Stimulated activated effector memory CD8-positive, alpha-beta T cell treated with anti-CD3 and anti-CD28 coated beads, Interleukin-12 subunit alpha, Interleukin-12 subunit beta, amount 100 ng/mL, for 72 hours (primary cell): Measurements from ENCODE around the gene SHB.
"Not testable (repeated sequence)": the region's sequence is repeated elsewhere in the genome, so short reads cannot be mapped to it uniquely, and the experiment has no call there.

Source experiments
- ATAC-seq: fragments of 150-1000 bp; cut with Tn5 transposase; 2 replicates; pipeline ENCODE4 v1.10.0; 2021
- DNase-seq, 2 donors: peaks; one replicate each; pipeline ENCODE4 v3.0.0; 2021 to 2022; ENCODE audit warnings: low spot score in 2 of 2
- H3K27ac Mint-ChIP-seq: one replicate; pipeline ENCODE4 v1.8.0; 2022; ENCODE audit warnings: mild to moderate bottlenecking, mixed read lengths
- H3K36me3 Mint-ChIP-seq: one replicate; pipeline ENCODE4 v1.8.0; 2022; ENCODE audit warnings: mild to moderate bottlenecking, mixed read lengths
- H3K4me1 Mint-ChIP-seq: one replicate; pipeline ENCODE4 v1.8.0; 2022; ENCODE audit warnings: mixed read lengths
- H3K4me3 Mint-ChIP-seq: one replicate; pipeline ENCODE4 v1.8.0; 2022; ENCODE audit warnings: mild to moderate bottlenecking, mixed read lengths
- H3K9me3 Mint-ChIP-seq: one replicate; pipeline ENCODE4 v1.8.0; 2022; ENCODE audit warnings: mixed read lengths

Gene SHB

GRCh38 chr9:37902131-37902530 is 166.9 kb downstream of the SHB start:
- H3K4me3 Mint-ChIP-seq: peak overlapping the region; percentile 82
- peaks cover 21% of the 10 kb centered on the region for H3K4me1 Mint-ChIP-seq
- ATAC-seq: no peak
- H3K9me3 Mint-ChIP-seq: no peaks in the 10 kb centered on the region
- H3K27ac Mint-ChIP-seq: no peak overlapping the region
- peaks cover 49% of the 10 kb centered on the region for H3K36me3 Mint-ChIP-seq
- no peak for DNase-seq

DNA sequence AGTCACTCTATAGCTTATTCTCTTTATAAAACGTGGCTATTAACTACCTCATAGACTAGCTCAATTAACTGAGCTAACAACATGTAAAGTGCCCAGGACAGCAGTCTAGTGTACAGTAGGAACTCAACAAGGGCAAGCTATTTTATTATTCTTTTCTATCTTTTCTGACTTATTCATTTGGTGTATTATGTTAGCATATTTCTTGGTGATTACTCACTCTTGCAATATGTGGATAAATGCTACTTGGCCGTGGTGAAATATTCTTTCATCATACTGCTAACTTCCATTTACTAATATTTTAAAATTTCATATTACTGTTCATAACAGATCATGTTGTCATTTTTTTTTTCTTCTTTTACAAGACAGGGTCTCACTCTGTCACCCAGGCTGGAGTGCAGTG is 170.0 kb downstream of the SHB start:
- no peaks in the 10 kb centered on the region for H3K9me3 Mint-ChIP-seq
- no peak overlapping the region for H3K4me3 Mint-ChIP-seq
- peaks cover 72% of the 10 kb centered on the region for H3K36me3 Mint-ChIP-seq
- DNase-seq: no peak
- no peak for ATAC-seq
- H3K27ac Mint-ChIP-seq: no peak overlapping the region
- peaks cover 12% of the 10 kb centered on the region for H3K4me1 Mint-ChIP-seq

DNA sequence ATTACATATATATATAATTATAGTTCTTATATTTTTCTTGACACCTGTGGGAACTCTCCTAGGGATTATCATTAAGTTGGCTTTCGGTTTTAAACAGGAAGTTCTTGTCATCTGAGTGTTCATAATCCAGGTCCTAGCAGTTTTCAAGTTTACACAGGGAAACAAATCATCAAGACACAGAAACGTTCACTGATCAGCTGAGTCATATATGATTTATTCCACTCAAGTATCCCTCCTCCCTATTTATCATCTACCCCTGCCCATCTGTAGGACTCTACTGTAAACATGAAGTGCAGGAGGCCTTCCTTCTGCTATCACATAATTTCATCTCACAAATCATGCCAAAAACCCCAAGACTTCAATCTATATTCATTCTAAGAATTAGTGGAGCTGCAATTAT is 171.4 kb downstream of the SHB start:
- Mint-ChIP-seq H3K4me1 (peaks cover 7% of the 10 kb centered on the region), H3K4me3 (no peak overlapping the region), H3K27ac (no peak overlapping the region), H3K36me3 (peaks cover 84% of the 10 kb centered on the region), H3K9me3 (no peaks in the 10 kb centered on the region)
- ATAC-seq (no peak), DNase-seq (no peak)

DNA sequence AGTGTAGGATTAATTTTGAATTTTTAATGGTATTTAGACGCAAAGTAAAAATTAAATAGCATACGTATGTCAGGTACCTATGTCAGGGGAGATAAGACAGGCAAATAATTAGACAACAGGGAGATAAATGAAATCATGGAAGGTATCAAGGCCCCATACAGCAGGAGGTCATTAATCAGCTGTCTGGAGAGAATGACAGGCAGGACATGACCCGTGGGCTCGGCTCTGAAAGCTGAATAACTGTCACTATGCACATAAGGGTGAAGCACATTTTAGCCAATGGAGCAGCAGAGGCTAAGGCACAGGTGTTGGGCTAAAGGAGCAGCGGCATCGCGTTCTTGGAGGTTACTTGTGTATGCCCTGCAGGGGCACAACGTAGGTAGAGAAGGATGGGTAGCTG is 177.0 kb downstream of the SHB start:
- no peak overlapping the region for H3K27ac Mint-ChIP-seq
- H3K36me3 Mint-ChIP-seq: peaks cover 82% of the 10 kb centered on the region
- no peak overlapping the region for H3K4me3 Mint-ChIP-seq
- H3K4me1 Mint-ChIP-seq: peaks cover 6% of the 10 kb centered on the region
- no peak for DNase-seq
- no peaks in the 10 kb centered on the region for H3K9me3 Mint-ChIP-seq
- no peak for ATAC-seq

GRCh38 chr9:37891042-37891441 is 178.0 kb downstream of the SHB start:
- not testable (repeated sequence) for H3K4me3 Mint-ChIP-seq, H3K9me3 Mint-ChIP-seq, H3K27ac Mint-ChIP-seq, DNase-seq, H3K4me1 Mint-ChIP-seq, ATAC-seq
- H3K36me3 Mint-ChIP-seq: peaks cover 82% of the 10 kb centered on the region

DNA sequence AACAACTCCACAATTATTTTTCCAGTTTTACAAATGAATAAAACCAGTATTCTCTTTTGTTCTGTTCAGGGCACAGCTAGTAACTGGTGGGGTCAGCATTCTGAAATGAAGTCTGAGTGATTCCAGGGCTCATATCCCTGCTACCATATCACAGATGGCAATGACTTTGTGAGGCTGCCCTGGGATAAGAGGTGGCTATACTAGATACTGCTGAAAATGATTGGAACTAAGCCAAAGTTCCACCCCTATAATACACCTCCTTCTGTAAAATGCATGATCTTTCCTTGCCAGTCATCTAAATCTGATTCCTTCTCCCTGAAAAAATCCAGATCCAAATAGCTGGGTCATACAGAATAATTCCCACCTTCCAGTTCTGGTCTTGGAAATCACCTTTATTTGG is 179.5 kb downstream of the SHB start:
- H3K4me1 Mint-ChIP-seq: peaks cover 11% of the 10 kb centered on the region
- H3K27ac Mint-ChIP-seq: no peak overlapping the region
- H3K36me3 Mint-ChIP-seq: peaks cover 75% of the 10 kb centered on the region
- no peak overlapping the region for H3K4me3 Mint-ChIP-seq
- DNase-seq (no peak), ATAC-seq (no peak)
- no peaks in the 10 kb centered on the region for H3K9me3 Mint-ChIP-seq

DNA sequence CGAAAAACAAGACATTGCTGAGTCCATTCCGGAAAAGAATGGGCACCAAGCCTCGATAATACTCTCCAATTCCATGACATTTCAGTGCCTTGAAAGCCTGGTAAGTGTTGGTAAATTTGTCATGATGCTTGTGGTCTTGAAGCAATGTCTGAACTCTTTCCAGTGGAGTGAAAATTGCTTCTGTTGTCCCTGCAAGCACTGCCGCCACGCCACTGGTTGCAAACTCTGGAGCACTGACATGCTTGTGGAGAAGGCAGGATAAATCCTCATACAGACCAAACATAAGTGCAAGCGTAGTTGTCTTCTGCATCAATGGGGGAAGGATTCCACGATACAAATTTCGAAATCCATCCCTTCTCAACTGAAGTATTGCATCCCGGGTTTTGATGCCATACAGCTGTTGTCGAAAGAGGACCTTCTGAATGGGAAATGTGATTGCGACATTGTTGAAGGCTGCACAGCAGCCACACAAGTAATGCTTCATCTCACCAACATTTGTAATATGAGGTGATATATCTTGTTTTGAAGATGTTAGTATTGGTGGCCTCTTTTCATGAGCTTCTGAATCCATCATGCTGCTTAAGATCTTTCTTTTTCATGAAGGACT is 180.9 kb downstream of the SHB start:
- Mint-ChIP-seq H3K36me3 (peaks cover 61% of the 10 kb centered on the region), H3K4me1 (peaks cover 11% of the 10 kb centered on the region)
- not testable (repeated sequence) for H3K27ac Mint-ChIP-seq, H3K4me3 Mint-ChIP-seq, ATAC-seq, H3K9me3 Mint-ChIP-seq
- DNase-seq: peak in 1 of 2 donors; percentile 10

DNA sequence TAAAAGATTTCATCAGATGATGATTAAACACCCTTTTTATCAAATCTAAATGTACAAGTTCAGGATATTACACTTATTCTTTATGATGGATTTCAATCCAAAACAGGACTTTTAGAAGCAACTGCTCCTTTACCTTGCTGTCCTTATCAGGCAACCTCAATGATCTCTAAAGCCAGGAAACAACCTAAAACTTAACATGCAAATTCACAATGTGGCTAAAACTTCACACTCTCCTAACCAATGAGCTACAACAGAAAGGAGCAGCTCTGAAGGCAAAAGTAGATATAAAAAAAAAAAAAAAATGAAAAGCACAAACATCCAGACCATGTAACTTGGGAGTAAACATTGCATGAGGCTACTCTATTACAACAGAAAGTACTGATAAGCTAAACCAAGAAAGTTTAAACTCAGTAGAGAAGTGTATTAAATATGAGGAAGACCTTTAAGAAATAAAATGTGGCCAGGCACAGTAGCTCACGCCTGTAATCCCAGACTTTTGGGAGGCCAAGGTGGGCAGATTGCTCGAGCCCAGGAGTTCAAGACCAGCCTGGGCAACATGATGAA is 188.0 kb downstream of the SHB start:
- H3K4me3 Mint-ChIP-seq: no peak overlapping the region
- H3K9me3 Mint-ChIP-seq: no peaks in the 10 kb centered on the region
- ATAC-seq (no peak), DNase-seq (no peak)
- peaks cover 4% of the 10 kb centered on the region for H3K4me1 Mint-ChIP-seq
- peaks cover 35% of the 10 kb centered on the region for H3K36me3 Mint-ChIP-seq
- no peak overlapping the region for H3K27ac Mint-ChIP-seq

- ATAC-seq (no peak), DNase-seq (no peak)
- Mint-ChIP-seq H3K4me3 (no peak overlapping the region), H3K27ac (no peak overlapping the region), H3K4me1 (no peaks in the 10 kb centered on the region), H3K9me3 (no peaks in the 10 kb centered on the region), H3K36me3 (peaks cover 27% of the 10 kb centered on the region)
Observed at GRCh38 chr9:37876376-37876775, 192.7 kb downstream of the SHB start.

DNA sequence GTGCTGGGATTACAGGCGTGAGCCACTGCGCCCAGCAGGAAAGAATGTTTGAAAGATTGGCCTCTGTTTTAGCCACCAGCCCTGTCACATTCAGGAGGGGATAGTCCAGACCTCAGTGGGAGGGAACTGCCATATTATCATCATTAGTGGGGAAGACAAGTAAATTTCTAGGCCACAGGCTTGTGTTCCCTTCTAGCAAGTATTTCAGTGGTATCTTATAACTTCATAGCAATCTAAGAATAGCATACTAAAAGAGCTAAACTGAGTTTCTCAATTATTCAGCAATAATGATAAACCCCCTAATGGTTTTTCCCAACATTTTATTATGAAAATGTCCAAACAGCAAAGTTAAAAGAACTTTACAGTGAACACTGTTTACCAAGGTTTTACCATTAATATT is 195.1 kb downstream of the SHB start:
- no peaks in the 10 kb centered on the region for H3K9me3 Mint-ChIP-seq
- no peaks in the 10 kb centered on the region for H3K4me1 Mint-ChIP-seq
- no peak overlapping the region for H3K27ac Mint-ChIP-seq
- H3K36me3 Mint-ChIP-seq: peaks cover 6% of the 10 kb centered on the region
- ATAC-seq (no peak), DNase-seq (no peak)
- H3K4me3 Mint-ChIP-seq: no peak overlapping the region

GRCh38 chr9:37870799-37871176 is 198.2 kb downstream of the SHB start:
- Mint-ChIP-seq H3K4me1 (no peaks in the 10 kb centered on the region), H3K4me3 (no peak overlapping the region), H3K27ac (no peak overlapping the region), H3K36me3 (no peaks in the 10 kb centered on the region), H3K9me3 (no peaks in the 10 kb centered on the region)
- ATAC-seq (no peak), DNase-seq (no peak)

- no peaks in the 10 kb centered on the region for H3K4me1 Mint-ChIP-seq
- no peaks in the 10 kb centered on the region for H3K36me3 Mint-ChIP-seq
- H3K4me3 Mint-ChIP-seq: no peak overlapping the region
- H3K9me3 Mint-ChIP-seq: no peaks in the 10 kb centered on the region
- DNase-seq (no peak), ATAC-seq (no peak)
- H3K27ac Mint-ChIP-seq: no peak overlapping the region
Observed at GRCh38 chr9:37870081-37870798, 198.8 kb downstream of the SHB start.
